Hematopoietic multipotent progenitor cell treated with erythropoietin and hydrocortisone succinate and interleukin-3 and kit ligand, for 15 days (in vitro differentiated cells): Measurements from ENCODE around the gene ARHGEF26.

Experiments
- DNase-seq: peaks from one replicate; pipeline ENCODE4 v3.0.0-alpha.2; 2015; ENCODE audit warnings: low spot score

Gene ARHGEF26

DNA sequence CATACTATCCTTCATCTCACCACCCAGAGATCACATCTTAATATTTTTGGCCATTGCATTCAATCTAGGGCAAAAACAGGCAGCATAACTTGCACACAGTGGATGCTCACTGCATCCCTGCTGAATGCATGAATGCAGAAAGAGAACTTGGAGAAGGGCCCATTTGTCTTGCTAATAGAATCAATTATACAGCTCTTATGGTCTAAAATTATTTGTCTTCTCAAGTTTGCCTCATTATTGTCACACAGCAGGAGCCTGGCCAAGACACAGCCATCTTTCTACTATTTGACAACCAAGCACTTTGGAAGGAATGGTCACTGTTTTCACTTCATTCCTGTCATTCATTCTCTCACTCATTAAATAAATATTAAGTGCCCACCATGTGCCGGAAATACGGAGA is 1.2 kb upstream of the ARHGEF26 start:
- DNase-seq = no peak

DNA sequence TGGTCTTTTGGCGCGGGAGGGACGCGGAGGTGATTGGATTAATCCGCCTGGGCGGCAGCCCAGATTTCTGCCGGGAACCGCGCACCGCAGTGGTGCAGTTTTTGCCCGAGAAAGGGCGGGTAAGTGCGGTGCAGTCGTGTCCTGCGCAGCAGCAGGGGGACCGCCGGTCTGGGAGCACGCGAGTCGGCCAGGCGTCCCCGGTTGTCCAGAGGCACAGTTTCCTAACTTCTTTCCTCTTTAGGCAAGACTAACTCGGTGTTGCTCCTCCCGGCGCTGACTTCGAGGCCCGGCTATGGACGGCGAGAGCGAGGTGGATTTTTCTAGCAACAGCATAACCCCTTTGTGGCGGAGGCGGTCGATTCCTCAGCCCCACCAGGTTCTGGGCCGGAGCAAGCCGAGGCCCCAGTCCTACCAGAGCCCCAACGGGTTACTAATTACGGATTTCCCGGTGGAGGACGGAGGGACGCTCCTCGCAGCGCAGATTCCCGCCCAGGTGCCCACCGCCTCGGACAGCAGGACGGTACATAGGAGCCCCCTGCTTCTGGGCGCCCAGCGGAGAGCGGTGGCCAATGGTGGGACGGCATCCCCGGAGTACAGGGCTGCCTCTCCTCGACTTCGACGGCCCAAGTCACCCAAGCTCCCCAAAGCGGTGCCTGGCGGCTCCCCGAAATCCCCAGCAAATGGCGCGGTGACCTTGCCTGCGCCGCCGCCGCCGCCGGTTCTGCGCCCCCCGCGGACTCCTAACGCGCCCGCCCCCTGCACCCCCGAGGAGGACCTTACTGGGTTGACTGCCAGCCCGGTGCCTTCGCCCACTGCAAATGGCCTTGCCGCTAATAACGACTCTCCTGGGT is 736 bp downstream of the ARHGEF26 start:
- DNase-seq = no peak

DNA sequence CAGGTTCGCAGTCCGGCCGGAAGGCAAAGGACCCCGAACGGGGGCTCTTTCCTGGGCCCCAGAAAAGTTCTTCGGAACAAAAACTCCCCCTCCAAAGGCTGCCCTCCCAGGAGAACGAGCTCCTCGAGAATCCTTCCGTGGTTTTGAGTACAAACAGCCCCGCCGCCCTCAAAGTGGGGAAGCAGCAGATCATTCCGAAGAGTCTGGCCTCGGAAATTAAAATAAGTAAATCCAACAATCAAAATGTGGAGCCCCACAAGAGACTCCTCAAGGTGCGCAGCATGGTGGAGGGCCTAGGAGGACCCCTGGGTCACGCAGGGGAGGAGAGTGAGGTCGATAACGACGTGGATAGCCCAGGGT is 1.3 kb downstream of the ARHGEF26 start:
- DNase-seq = no peak

DNA sequence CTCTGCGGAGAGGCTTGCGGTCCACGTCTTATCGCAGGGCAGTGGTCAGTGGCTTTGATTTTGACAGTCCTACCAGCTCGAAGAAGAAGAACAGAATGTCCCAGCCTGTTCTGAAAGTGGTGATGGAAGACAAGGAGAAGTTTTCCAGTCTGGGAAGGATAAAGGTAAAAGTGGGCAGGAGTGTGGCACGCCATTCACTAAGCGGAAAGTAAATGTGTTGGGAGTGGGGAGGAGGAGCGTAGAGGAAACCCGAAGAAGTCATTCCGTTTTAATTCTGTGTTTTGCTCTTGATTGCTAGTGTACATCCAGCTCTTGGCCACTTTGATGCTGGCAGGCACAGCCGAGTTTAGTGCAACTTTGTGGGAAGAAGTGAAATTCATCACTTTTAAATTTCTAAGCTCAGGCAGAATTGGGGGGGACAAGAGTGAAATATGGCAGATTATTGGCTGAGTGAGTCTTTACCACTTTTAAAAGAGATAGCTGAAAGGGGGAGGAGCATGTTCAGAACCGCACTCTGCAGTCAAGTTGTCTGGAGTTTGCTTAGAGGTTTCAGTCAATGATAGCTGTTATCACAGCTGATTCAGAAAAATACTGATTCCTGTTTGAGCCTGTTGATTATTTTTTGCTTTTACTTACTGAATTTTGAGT is 1.8 kb downstream of the ARHGEF26 start:
- no peak for DNase-seq

DNA sequence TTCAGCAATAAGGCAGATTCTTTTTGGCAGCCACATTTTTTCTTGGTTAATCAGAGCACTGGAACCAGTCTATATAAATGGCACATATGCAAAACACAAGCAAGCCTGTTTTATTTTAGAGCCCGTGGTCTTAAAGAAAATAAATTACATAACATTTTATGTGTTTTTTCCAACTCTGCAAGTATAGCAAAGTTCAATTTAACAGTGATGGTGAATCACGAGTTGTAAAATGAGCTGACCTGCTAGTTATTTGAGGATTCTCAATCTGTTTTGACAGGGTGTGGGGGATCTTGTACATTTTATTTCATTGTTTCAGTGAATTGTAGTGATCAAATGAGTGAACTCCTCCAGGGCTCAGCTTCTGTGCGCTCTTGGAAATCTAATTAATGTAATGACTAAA is 2.7 kb downstream of the ARHGEF26 start:
- DNase-seq = no peak

DNA sequence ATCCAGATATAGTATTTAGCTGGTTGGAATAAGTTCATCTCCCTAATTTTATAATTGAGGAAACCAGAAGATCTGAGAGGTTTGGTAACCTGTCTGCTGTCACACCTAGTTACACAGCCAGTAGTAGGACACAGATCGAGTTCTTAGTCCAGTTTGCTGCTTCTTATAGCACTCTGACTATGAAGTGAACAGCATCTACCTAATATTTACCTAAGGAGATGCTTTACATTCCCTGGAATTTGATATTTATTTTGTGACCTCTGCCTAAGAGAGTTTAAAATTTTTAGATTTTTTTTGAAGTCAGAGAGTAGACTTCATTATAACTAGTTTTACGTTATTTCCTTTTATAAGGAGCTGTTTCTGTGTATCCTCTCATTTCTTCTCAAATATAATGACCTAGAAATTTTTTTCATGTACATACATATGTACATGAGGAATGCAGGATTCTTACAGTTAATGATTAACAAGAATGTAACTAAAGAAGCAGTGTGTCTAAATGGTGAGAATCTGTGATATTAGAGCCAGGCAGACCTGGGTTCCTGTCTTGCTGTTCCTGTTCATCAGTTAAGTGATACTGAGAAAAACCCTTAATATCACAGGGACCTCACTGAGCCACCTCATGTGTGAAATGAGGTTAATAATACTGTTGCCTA is 4.3 kb downstream of the ARHGEF26 start:
- DNase-seq = no peak

DNA sequence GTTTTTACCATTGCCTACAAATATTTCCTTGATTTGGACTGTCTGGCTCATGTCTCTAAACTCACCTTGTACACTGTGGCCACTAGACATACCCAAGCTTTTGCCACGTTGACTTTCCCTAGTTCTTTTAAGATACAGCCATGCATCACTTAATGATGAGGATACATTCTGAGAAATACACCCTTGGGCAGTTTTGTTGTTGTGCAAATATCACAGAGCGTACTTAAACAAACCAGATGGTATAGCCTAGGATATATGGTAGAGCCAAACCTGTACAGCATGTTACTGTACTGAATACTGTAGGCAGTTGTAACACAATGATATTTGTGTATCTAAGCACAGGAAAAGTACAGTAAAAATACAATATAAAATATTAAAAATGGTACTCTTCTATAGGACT is 5.5 kb downstream of the ARHGEF26 start:
- no peak for DNase-seq

DNA sequence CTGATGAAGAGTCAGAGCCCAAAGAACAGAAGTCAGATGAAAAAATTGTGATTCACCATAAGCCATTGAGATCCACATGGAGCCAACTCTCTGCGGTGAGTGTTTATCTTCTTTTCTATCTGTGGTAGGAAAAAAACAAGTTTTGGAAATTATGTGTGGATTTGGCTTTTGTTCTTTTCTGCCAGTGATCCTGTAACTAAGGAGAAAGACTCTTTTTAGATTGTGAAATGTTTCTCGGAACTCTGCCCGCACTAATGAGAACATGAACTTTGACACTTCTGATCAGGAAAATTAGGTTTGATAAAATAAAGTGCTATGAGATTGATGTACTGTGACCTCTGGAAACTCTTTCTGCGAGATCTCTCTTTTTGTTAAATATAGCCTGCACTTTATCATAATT is 8.4 kb downstream of the ARHGEF26 start:
- no peak for DNase-seq

DNA sequence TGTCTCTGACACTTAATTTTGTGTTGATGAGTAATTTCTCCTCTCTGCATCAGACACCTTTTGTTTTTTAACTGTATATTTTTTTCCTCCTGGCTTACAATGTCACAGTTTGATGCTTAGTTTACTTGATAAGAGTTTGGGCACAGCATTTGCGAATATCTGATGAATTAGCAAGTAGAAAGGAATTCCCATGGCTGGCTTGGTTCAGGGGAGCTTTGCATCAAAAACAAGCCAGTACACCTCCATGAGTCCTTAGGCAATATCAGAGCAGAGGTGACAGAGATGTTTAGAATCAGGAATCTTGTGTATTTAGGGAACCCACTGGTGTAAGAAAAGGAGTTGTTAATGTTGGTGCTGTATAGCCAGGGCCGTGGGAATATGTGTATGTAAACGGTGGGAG is 9.3 kb downstream of the ARHGEF26 start:
- no peak for DNase-seq

DNA sequence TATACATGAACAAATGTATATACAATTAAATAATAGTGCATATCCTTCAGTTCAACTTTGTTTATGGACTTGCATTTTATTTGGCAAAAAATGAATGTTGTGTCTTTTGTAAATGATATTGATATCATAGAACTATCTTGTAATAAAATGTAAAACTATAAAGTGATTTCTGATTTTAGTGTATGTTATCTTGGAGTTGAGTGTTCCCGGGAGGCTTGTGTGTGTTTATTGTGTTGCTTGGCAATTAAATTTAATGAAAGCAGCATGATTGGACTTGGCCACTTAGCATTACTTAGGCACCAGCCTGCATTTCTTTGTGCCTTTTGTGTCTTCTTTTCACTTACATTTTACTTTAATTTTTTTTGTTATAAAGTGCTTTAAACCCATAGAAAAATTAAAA is 10.6 kb downstream of the ARHGEF26 start:
- DNase-seq = no peak

DNA sequence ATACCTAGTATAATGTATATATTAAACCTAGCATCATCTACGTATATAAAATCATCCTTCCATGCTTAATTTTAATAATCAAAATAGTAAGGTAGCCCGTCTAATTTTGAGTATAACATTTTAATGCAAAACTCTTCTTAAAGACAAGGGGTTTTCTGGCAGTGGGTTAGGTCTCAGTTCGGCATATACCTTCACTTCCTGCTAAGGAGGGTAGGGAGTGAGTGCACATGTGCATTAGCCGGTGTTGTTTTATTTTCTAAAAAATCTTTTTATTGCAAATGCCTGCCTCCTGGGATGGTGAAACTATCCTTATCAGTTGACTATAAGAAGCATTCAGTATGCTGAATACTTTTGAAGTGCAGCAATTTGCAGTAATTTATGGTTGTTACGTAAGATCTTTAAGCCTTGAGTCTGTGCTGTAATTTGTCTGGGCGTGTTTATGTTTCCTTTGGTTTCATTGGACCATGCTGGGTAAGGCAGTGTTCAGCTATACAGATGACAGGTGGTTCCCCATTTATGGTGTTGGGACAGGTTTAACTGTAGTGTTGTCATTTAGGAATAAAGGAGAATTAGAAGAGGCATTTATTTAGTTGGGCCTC is 11.7 kb downstream of the ARHGEF26 start:
- no peak for DNase-seq

DNA sequence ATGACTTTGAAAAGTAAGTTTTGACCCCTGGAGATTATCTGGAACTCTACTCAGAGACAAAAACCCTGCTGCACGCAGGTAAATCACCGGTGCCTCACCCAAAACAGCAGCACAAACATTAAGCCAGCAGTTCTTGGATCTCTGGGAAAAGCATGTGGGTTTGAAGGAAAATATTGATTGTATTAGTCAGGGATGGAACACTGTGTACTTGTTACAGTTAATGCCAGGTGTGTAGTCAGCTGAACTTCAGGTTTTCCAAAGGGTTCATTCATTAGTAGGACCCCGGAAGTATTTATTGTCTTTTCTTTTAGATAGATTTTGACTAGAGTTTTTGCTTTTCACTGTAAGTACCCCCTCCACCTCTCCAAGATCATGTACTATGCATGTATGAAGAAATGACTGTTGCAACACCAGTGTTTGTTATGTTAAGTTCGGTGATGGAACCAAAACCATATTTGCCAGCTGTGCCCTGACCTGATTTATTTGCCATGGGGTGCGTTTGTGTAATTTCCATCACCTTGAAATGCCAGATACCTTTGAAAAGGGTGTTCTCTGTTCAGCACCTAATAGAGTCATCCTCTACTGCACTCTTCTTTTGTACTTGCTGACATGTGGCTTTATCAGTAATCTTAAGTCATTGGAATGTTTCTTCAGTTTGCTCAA is 14.5 kb downstream of the ARHGEF26 start:
- no peak for DNase-seq

DNA sequence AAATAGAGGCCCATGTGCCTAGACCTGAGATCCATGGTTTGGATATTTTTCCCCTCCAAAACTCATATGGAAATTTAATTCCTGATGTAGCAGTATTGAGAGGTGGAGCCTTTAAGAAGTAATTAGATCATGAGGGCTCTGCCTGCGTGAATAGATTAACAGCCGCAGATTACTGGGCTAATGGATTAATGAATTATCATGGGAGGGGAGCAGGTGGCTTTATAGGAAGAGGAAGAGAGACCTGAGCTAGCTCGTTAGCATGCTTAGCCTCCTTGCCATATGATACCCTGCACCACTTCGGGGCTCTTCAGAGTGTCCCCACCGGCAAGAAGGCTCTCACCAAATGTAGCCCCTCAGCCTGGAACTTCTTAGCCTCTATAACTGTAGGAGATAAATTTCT is 15.8 kb downstream of the ARHGEF26 start:
- no peak for DNase-seq

DNA sequence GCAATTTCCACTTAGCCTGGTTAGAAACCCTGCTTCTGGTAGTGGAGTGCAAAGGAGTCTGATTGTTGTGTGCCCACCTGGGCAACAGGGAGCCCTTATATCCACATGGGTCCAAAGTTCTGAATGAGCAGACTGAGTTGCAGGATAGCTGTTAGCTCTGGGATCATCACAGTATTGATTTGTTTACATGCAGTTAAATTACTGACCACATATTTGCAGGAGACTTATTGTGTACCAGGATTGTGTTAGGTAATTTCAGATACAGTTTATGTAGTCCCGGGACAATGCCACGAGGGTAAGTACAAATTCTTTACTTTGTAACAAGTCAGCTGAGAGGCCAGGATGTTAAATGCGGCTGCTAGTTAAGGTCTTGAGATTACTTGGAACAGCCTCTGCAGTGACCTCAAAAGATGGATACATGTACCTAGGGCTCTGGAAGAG is 18.8 kb downstream of the ARHGEF26 start:
- DNase-seq = no peak

DNA sequence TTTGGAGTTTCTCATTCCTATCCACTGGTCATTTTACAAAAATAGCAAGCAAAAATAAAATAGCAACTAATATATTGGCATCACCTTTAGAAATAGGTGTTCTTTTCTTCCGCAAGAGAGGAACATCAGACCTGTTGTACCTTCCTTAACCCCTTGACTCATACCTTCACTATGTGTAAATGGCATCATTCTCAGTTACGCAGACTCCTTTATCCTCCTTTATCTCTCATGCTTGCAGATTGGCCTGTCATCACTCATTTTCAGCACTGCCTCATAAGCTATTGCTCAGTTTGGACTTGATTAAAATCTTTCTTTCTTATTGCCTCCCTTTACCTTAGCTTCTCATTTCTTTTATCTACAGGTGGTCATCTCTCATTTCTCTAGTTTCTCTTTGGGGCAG is 21.4 kb downstream of the ARHGEF26 start:
- no peak for DNase-seq

DNA sequence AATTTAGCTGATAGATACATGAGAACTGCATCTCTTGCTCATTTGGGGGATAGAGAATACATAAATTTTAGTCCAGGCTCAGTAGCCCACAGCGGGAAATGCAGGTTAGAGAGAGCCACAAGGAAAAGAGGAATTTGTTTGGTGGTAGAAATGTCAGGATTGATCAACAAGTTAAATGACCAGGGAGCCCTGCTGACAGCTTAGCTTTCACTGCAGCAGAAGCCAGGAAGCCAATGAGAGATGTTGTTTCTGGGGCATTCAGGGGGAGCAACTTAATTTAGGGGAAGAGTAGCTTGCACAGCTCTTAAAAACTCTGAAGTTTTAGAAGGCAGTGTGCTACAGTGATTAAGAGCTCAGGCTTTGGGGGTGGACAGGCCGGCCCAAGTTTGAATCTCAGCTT is 22.7 kb downstream of the ARHGEF26 start:
- DNase-seq = no peak

DNA sequence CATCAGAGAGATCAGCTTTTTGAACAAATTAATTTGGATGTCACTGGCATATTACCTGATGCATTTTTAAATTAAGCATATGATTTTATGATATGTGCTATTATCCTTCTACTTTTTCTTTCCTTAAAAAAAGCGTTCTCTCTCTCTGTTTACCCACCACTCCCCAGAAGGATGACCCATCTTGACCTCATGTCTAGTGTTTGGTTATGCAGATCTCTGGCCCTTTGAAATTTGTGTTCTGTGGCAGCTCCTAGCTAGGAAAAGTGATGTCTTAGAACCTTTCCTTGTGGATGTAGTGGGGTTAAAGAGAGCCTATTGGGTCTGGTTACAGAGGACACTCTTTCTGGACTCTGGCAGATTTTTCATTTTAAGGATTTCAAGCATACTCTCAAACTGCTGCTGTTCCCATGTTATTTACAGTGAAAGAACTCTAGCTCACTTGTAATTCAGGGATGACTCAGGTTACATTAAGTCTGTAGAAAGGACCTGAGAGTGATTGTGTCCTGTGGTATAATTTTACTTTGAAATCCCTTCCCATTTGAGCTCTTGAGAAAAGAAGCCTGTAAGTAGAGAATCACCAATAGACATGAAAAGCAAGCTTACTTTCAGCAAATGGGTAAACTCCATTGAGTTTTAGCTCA is 23.8 kb downstream of the ARHGEF26 start:
- no peak for DNase-seq

DNA sequence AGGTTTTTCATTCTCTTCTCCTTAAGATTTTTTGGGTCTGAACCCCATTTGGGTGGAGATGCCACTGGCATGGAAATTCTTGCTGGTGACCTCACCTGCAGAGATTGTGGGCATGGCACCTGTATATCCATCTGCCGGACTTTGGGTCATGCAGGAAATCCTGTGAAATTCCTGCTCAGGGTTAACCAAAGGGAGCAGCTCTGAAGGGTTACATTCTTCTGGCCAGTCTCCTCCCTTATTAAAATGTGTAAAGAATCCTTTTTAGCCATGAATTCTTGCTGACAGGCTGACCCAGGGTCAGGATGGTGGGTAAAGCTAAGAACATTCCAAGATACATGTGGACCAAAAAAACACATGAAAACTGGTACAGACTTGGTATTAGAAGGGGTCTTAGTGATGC is 27.4 kb downstream of the ARHGEF26 start:
- no peak for DNase-seq

DNA sequence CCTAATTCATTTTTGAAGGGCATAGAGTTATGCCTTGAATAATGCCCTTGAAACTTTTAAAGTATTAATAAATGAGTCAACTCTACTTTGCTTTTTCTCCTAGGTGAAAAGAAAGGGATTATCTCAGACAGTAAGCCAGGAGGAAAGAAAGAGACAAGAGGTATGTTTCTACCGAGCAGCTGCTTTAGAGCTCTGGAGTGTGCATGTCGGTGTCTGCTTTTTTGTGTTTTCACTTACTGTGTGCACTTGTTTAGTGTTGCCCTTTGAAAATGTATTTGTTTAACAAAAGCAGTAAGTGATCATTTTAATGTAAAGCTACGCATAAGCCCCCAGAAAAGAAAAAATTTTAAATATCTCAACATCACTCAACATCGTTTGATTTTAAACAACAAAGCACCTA is 28.1 kb downstream of the ARHGEF26 start:
- no peak for DNase-seq

DNA sequence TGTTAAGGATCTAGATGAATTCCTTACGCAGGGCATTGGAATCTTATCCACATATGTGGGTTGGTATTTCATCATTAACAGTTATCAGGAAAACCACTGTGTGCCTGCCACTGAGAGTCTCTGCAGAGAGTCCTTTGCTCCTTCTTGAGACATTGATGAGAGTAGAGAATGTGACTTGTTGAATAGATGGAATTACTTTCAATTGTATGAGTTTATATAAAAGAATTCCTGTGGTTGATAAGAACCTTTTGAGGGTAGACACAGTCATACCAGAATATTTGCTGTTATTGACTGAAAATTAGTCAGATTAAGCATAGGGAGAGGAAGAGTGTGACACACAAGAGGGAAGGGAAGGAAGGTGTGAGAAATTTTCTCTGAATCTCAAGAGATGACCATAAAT is 30.8 kb downstream of the ARHGEF26 start:
- DNase-seq = no peak

DNA sequence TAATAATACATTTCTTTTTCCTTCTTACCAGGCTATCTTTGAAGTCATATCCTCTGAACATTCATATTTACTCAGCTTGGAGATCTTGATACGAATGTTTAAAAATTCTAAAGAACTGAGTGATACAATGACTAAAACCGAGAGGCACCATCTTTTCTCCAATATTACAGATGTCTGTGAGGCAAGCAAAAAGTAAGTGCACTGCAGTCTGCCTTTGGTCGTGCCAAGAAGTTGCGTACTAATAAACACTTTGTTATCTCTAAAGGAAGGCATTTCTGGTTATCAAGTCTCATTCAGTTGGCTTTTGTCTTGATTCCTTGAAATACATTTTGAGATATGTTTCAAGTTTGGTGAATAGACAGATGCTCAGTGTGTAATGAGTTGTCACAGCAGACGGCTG is 31.6 kb downstream of the ARHGEF26 start:
- no peak for DNase-seq

DNA sequence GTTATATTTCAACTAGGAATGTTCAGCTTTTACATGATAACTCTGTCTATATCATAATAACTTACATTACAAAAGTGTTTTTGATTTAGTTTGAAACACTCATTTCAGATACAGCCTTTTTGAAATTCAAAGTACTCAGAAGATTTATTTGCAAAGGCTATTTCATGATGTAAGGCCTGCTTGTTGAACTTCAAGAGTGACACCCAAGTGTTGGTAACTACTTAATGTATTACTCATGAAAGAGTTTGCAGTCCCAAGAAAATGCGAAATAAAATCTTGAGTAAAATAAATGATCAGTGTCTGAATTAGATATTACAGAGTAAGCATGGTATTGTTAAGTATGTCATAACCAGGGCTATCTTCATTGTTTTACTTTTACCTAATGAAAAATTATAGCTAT is 35.3 kb downstream of the ARHGEF26 start:
- DNase-seq = no peak
